Stimulated activated CD8-positive, alpha-beta memory T cell treated with anti-CD3 and anti-CD28 coated beads, Interleukin-15, amount 100 ng/mL, for 48 hours (primary cell): Measurements from ENCODE around the gene PAXIP1.

Source experiments
- DNase-seq, 2 donors: peaks; one replicate each; pipeline ENCODE4 v3.0.0-alpha.2; 2020; ENCODE audit warnings: low read depth in 2 of 2

PAXIP1 gene

GRCh38 chr7:154994996-154995395, 7.9 kb downstream of the PAXIP1 start:
- no peak for DNase-seq

- DNase-seq: no peak
Observed at GRCh38 chr7:154990964-154991540, 11.9 kb downstream of the PAXIP1 start.

GRCh38 chr7:154987571-154987970, 15.4 kb downstream of the PAXIP1 start:
- no peak for DNase-seq

GRCh38 chr7:154986200-154986945, 16.6 kb downstream of the PAXIP1 start:
- DNase-seq: no peak

GRCh38 chr7:154985230-154985629, 17.7 kb downstream of the PAXIP1 start:
- DNase-seq: no peak

GRCh38 chr7:154984601-154985188, 18.2 kb downstream of the PAXIP1 start:
- no peak for DNase-seq

- no peak for DNase-seq
Observed at GRCh38 chr7:154978017-154978416, 24.9 kb downstream of the PAXIP1 start.

GRCh38 chr7:154977250-154977649, 25.7 kb downstream of the PAXIP1 start:
- no peak for DNase-seq

- no peak for DNase-seq
Observed at GRCh38 chr7:154976844-154977243, 26.1 kb downstream of the PAXIP1 start.

GRCh38 chr7:154975984-154976383, 26.9 kb downstream of the PAXIP1 start:
- no peak for DNase-seq

- DNase-seq: no peak
Observed at GRCh38 chr7:154973381-154973780, 29.5 kb downstream of the PAXIP1 start.

- DNase-seq: no peak
Observed at GRCh38 chr7:154968336-154969001, 34.5 kb downstream of the PAXIP1 start.

GRCh38 chr7:154967401-154967955, 35.4 kb downstream of the PAXIP1 start:
- DNase-seq: no peak

- no peak for DNase-seq
Observed at GRCh38 chr7:154965014-154965413, 37.9 kb downstream of the PAXIP1 start.

- DNase-seq: no peak
Observed at GRCh38 chr7:154960063-154960790, 42.7 kb downstream of the PAXIP1 start.

- DNase-seq: no peak
Observed at GRCh38 chr7:154956427-154956826, 46.5 kb downstream of the PAXIP1 start.

GRCh38 chr7:154953006-154953684, 49.8 kb downstream of the PAXIP1 start:
- peak in 1 of 2 donors; percentile 47 for DNase-seq

- no peak for DNase-seq
Observed at GRCh38 chr7:154950960-154951359, 52.0 kb downstream of the PAXIP1 start.

- no peak for DNase-seq
Observed at GRCh38 chr7:154947604-154948003, 55.3 kb downstream of the PAXIP1 start.

- no peak for DNase-seq
Observed at GRCh38 chr7:154946166-154946565, 56.8 kb downstream of the PAXIP1 start.

- DNase-seq: no peak
Observed at GRCh38 chr7:154943906-154944305, 59.0 kb downstream of the PAXIP1 start.
